GM10248 (cell line): ENCODE data around the gene PDE6A.
A peak's percentile ranks its signal among the peaks of the same experiment; 100 is the strongest.

Source experiments
- CTCF ChIA-PET: fragments of 300-600 bp; sonication (Branson Sonifier 250); formaldehyde crosslinking; extraction: SDS; loops from one replicate; lab custom pipeline; 2021; ENCODE audit warnings: antibody characterized with exemption; lab: Yijun Ruan, JAX
- POLR2A ChIA-PET: fragments of 350-650 bp; sonication (Branson Sonifier 250); formaldehyde crosslinking; extraction: SDS; loops from one replicate; lab custom pipeline; 2020; ENCODE audit warnings: antibody characterized with exemption; lab: Yijun Ruan, JAX
- DNase-seq: peaks from one replicate; pipeline ENCODE4 v3.0.0; 2012; ENCODE audit errors: extremely low spot score
- TF ChIP-seq, protein P1 (sequence below): IDR thresholded peaks from 2 replicates; pipeline ENCODE4 v1.5.1; 2012; ENCODE audit warnings: mild to moderate bottlenecking, low read depth; ENCODE audit errors: extremely low read depth, missing control alignments, control extremely low read depth

PDE6A gene

DNA sequence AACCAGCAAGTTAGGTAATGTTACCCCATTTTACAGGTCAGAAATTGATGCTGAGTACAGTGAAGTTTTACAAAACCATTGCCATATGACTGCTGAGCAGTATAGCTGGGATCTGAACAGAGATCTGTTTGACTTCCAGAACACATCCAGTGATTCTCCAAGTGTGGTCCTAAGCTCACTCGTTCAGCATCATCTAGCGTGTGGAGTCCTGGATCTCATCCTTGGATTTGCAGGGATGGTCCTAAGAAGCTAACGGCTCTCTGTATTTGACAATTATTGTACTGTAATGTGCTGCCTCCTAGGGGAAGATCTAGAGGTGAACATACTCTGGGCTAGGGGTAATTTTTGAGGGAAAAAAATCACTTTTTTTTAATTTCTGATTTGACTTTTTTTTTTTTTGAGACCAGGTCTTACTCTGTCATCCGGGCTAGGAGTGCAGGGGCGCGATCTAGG, 17.4 kb upstream of the PDE6A start:
- DNase-seq, result no peak

DNA sequence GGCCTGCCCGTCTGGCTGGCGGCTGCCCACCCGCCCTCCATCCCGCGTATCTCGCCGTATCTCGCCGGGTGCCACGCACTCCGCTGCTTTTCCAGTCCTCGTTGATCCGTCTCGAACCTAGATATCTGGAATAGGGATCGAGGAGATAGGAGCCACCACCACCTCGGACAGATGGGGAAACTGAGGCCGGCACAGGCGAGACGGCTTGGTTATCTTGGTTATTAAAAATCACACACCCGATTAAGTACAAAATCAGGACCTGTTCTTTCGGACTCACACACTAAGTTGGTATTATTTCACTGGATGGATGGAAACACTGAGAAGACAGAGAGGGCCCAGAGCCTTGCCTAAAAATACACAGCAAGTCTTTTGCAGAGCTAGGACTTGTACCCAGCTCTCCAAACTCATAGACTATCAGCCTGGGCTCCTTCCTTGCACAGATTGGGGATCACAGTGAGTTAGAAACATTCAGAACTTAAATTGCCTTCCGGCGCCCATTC, 16.6 kb upstream of the PDE6A start:
- TF ChIP-seq, protein P1, sequence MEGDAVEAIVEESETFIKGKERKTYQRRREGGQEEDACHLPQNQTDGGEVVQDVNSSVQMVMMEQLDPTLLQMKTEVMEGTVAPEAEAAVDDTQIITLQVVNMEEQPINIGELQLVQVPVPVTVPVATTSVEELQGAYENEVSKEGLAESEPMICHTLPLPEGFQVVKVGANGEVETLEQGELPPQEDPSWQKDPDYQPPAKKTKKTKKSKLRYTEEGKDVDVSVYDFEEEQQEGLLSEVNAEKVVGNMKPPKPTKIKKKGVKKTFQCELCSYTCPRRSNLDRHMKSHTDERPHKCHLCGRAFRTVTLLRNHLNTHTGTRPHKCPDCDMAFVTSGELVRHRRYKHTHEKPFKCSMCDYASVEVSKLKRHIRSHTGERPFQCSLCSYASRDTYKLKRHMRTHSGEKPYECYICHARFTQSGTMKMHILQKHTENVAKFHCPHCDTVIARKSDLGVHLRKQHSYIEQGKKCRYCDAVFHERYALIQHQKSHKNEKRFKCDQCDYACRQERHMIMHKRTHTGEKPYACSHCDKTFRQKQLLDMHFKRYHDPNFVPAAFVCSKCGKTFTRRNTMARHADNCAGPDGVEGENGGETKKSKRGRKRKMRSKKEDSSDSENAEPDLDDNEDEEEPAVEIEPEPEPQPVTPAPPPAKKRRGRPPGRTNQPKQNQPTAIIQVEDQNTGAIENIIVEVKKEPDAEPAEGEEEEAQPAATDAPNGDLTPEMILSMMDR, result no peak
- ChIA-PET CTCF (interaction anchor here (0.9 to 7.7 kb wide), 9 partner anchors 12 to 352 kb away, joined by 3 to 46 read pairs (median 5); no protein-coding TSS in a partner anchor), POLR2A (interaction anchor here (1.5 kb wide), 1 partner anchor 39 kb away, joined by 11 read pairs; the partner anchor contains the start of genes HMGXB3 and TIGD6)
- no peak for DNase-seq

More for the DNA sequence above, 17.4 kb upstream of the PDE6A start:
- TF ChIP-seq, protein P1, result peak; percentile 33
- ChIA-PET CTCF (interaction anchor here (0.8 to 7.7 kb wide), 17 partner anchors 10 to 523 kb away, joined by 3 to 46 read pairs (median 5); no protein-coding TSS in a partner anchor), POLR2A (interaction anchor here (0.7 kb wide), 1 partner anchor 117 kb away, joined by 3 read pairs; no protein-coding TSS in a partner anchor)

DNA sequence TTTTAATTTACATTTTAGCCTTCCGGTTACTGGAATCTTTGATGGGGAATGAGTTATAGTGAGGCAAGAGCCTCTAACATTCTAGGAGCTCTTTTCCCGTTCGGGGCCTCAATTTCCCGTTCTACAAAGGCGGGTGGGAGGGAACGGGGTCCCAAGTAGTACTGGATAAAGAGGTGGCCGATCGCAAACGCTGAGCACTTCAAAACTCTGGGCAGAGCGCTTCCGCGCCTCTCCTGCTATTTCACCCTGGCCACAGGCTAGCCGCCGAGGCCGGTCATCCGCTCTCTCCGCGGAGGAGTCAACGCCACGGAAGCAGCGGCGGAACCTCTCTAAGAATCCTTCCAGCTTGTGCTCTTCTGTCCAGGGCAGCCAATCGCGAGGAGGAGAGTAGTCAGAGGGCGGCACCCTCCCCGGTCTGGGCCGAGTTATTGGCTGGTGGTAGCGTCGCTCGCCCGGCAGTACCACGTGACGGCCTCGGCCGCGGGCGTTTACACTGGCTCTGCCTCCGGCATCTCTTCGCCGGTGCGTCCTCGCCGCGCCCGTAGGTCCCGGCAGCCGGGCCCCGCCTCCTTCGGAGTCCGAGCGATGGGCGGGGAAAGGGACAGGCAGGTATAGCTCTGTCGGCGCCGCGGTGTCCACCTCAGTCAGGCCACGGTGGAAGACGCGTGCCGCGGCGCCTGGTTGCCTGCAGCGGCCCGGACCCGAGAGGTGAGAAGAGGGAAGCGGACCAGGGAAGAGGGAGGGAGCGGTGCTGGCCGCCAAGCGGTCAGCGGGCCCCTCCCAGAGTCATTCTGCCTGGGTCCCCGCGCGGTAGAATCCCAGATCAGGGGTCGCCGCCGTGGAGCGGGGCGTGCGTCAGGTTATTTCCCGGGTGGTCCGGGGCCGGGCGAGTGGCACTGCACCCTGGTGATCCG, 15.9 kb upstream of the PDE6A start, which contains the start of gene SLC26A2:
SLC26A2 (plus strand) TSS at position 487 of the 914 bp plus-strand sequence. CDS start 16,895 bp downstream, outside the sequence.
- POLR2A ChIA-PET, result interaction anchor here (0.8 to 1.5 kb wide), 2 partner anchors 40 to 89 kb away, joined by 3 to 11 read pairs; partner anchors contain the start of genes HMGXB3 and TIGD6
- TF ChIP-seq, protein P1, result no peak
- CTCF ChIA-PET, result interaction anchor here (1.0 to 7.7 kb wide), 16 partner anchors 9 to 338 kb away, joined by 3 to 46 read pairs (median 9); no protein-coding TSS in a partner anchor
- DNase-seq, result peak; percentile 98

DNA sequence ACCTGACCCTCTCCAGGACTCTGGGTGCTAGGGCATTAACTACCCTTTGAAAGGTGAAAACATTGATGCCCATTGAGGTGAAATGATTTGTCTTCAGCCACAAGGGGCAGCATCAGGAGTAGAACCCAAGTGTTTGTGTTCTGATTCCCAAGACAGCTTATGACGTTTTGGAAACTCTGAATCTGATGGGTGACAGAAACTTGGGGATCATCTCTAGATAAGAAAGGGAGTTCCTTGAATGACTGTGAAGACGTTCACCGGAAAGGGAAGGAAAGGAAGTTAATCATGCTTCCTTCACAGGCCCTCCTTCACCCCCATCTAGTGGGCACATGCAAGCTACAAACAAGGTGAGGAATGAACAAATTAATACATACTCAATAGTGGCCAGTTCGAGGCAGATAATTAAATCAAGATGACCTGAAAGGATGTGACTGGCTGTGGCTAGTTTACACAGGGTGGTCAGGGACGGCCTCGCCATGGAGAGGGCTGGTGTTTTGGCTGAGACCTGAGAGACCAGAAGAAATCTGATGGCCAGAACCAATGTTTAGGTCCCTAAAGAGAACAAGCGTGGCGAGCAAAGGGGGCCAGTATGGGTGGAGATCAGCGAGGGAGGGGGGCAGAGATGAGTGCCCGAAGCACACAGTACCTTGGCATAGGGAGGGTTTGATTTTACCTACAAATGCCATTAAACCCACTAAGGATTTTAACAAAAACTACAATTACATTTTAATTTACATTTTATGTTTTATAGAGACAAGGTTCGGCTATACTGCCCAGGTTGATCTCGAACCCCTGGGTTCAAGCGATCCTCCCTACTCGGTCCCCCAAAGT, 15.0 kb upstream of the PDE6A start:
- POLR2A ChIA-PET, result interaction anchor here (0.5 to 1.5 kb wide), 2 partner anchors 41 to 154 kb away, joined by 3 to 11 read pairs; partner anchors contain the start of genes HMGXB3 and TIGD6
- TF ChIP-seq, protein P1, result peak; percentile 53
- CTCF ChIA-PET, result interaction anchor here (0.8 to 7.7 kb wide), 27 partner anchors 9 to 592 kb away, joined by 3 to 46 read pairs (median 5); no protein-coding TSS in a partner anchor
- DNase-seq, result peak; percentile 67

DNA sequence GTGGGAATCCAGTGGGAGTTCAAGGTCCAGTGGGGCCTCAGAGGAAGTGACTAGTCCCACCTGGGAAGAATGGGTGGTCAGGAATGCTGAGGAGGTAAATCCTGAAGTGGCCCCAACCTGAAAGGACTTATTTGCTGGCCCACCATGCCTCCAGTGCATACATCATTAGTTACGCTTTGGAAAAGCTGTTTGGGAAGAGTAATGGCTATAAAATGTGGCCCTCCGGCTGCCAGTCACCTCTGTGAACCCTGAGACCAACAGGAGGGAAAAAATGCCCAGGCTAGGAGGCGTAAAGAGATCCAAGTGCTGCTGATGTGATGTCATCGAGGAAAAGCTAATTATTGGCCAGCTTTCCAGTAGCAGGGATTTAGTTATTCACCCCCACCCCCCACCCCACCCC, 13.3 kb upstream of the PDE6A start:
- ChIA-PET POLR2A (no interaction called here), CTCF (interaction anchor here (1.1 to 7.7 kb wide), 9 partner anchors 11 to 321 kb away, joined by 3 to 46 read pairs (median 12); no protein-coding TSS in a partner anchor)

More for the DNA sequence above, 13.3 kb upstream of the PDE6A start:
- TF ChIP-seq, protein P1, result no peak
- DNase-seq, result no peak
